DLD1 (cell line): Measurements from ENCODE around the gene KMT2D.

Experiments used
- in situ Hi-C: cut with HindIII; loops from 2 replicates; pipeline ENCODE4 v1.10.0; 2017; ENCODE audit warnings: low sequenced_read_pairs

The KMT2D gene

GRCh38 chr12:49060237-49061156, at the start of gene KMT2D:
KMT2D (minus strand) TSS chr12:49060794; CDS start chr12:49055324, 5,470 bp downstream.
- in situ Hi-C loops: no loop called here

GRCh38 chr12:49109641-49110463, 49.3 kb upstream of the KMT2D start:
- in situ Hi-C loops: no loop called here

- in situ Hi-C loops: no loop called here
Measured at GRCh38 chr12:49108958-49109404, 48.4 kb upstream of the KMT2D start.

GRCh38 chr12:49105504-49106084, 45.0 kb upstream of the KMT2D start:
- in situ Hi-C loops: no loop called here

- in situ Hi-C loops: no loop called here
Measured at GRCh38 chr12:49104822-49105221, 44.2 kb upstream of the KMT2D start.

GRCh38 chr12:49100380-49100779, 39.8 kb upstream of the KMT2D start:
- in situ Hi-C loops: no loop called here

- in situ Hi-C loops: no loop called here
Measured at GRCh38 chr12:49098703-49099102, 38.1 kb upstream of the KMT2D start.

- in situ Hi-C loops: no loop called here
Measured at GRCh38 chr12:49098035-49098451, 37.4 kb upstream of the KMT2D start.

GRCh38 chr12:49097381-49097780, 36.8 kb upstream of the KMT2D start:
- in situ Hi-C loops: no loop called here

GRCh38 chr12:49094975-49095365, 34.4 kb upstream of the KMT2D start:
- in situ Hi-C loops: no loop called here

GRCh38 chr12:49094160-49094974, 33.8 kb upstream of the KMT2D start, which contains the start of gene DHH:
DHH (minus strand) TSS chr12:49094801; CDS start chr12:49094512, 289 bp downstream.
- in situ Hi-C loops: no loop called here

- in situ Hi-C loops: no loop called here
Measured at GRCh38 chr12:49093792-49094159, 33.2 kb upstream of the KMT2D start.

- in situ Hi-C loops: no loop called here
Measured at GRCh38 chr12:49092816-49093406, 32.3 kb upstream of the KMT2D start.

GRCh38 chr12:49092086-49092815, 31.7 kb upstream of the KMT2D start:
- in situ Hi-C loops: no loop called here

- in situ Hi-C loops: no loop called here
Measured at GRCh38 chr12:49091836-49092085, 31.2 kb upstream of the KMT2D start.

GRCh38 chr12:49091056-49091835, 30.7 kb upstream of the KMT2D start:
- in situ Hi-C loops: no loop called here

GRCh38 chr12:49089821-49090773, 29.5 kb upstream of the KMT2D start:
- in situ Hi-C loops: no loop called here

- in situ Hi-C loops: no loop called here
Measured at GRCh38 chr12:49088932-49089330, 28.3 kb upstream of the KMT2D start.
